Sigmoid colon (tissue), 4 donors: Measurements from ENCODE around the gene EGLN3.

Experiments
- CTCF ChIP-seq, 4 experiments: fragments of 450-650 bp in 3 of 4; fragments of 200-600 bp in 1 of 4; IDR thresholded peaks; one replicate each; pipeline ENCODE4 v1.5.1; 2016 to 2019; ENCODE audit warnings: antibody characterized with exemption in 4 of 4, mild to moderate bottlenecking in 3 of 4, moderate library complexity in 2 of 4
- EP300 ChIP-seq, 4 donors: sonication (generic); formaldehyde crosslinking; IDR thresholded peaks; one replicate each; pipeline ENCODE4 v1.6.1; 2017; ENCODE audit warnings: antibody characterized with exemption in 4 of 4
- POLR2A ChIP-seq, 2 donors: fragments of 450-650 bp; IDR thresholded peaks; one replicate each; pipeline ENCODE4 v1.6.1; 2016; ENCODE audit warnings: antibody characterized with exemption in 2 of 2, mild to moderate bottlenecking in 2 of 2, moderate library complexity in 2 of 2
- POLR2AphosphoS5 ChIP-seq, 4 donors: sonication (generic); formaldehyde crosslinking; IDR thresholded peaks; one replicate each; pipeline ENCODE4 v1.6.1; 2017; ENCODE audit warnings: antibody characterized with exemption in 4 of 4

GRCh38 chr14:33943096-33943883, 7.6 kb downstream of the EGLN3 start:
- TF ChIP-seq CTCF (IDR thresholded peaks at IDR 0.05) (no peak), POLR2AphosphoS5 (IDR thresholded peaks at IDR 0.05) (no peak), POLR2A (IDR thresholded peaks at IDR 0.05) (no peak), EP300 (IDR thresholded peaks at IDR 0.05) (no peak)
